ENCODE measurements around the gene DNAH17. TPM values are rescaled to one million over a fixed set of nuclear protein-coding genes. Genes with fewer than 3 reads are reported as not detected.

DNAH17 gene
- total RNA-seq, 1 experiment from 2014 or later: 0.13 TPM

- Mint-ChIP-seq H3K4me1 (peaks cover 12 to 15% of the 10 kb centered on the region in 2 experiments), H3K4me3 (no peak overlapping the region), H3K27ac (0 out of 7 replicates have a peak overlapping the region, but pooled peaks of 1 of the 3 experiments have one; percentile 44), H3K27me3 (ENCODE audit: low read depth) (peaks cover 7% of the 10 kb centered on the region), H3K36me3 (ENCODE audit: insufficient read depth in 1 of 3, low read depth in 3 of 3) (no peaks in the 10 kb centered on the region), H3K9me3 (no peaks in the 10 kb centered on the region)
- Histone ChIP-seq H2AK5ac (ENCODE audit: insufficient read length, low read length) (no peak overlapping the region), H4K5ac (ENCODE audit: insufficient read length, low read depth, low read length) (no peak overlapping the region), H4K20me1 (ENCODE audit: control insufficient read depth, insufficient read depth, insufficient read length) (no peaks in the 10 kb centered on the region), H3K79me2 (ENCODE audit: insufficient read depth, low read length) (no peaks in the 10 kb centered on the region), H3T11ph (ENCODE audit: low read length) (no peak overlapping the region), H3K14ac (ENCODE audit: insufficient read depth, low read length) (no peak overlapping the region), H3K9me3 (ENCODE audit: control insufficient read depth, low read depth, low read length) (no peaks in the 10 kb centered on the region), H3K4ac (ENCODE audit: low read depth, low read length) (no peak overlapping the region), H4K91ac (ENCODE audit: insufficient read length, low read depth, low read length) (no peak overlapping the region), H3K27ac (ENCODE audit: insufficient read length, low read depth, low read length) (no peak overlapping the region), H2BK120ac (ENCODE audit: low read depth, low read length, poor library complexity, severe bottlenecking) (no peak overlapping the region), H3K79me1 (ENCODE audit: insufficient read depth, low read depth, low read length, poor library complexity, severe bottlenecking) (no peaks in the 10 kb centered on the region), H3K4me1 (ENCODE audit: insufficient read depth, low read length) (peaks cover 4% of the 10 kb centered on the region), H3K56ac (ENCODE audit: insufficient read length, low read depth, low read length) (no peak overlapping the region), H3K9ac (ENCODE audit: extremely low read depth, insufficient read length, low read length) (no peak overlapping the region), H3K18ac (ENCODE audit: insufficient read length, low read depth, low read length) (no peak overlapping the region), H4K8ac (replicated peaks; ENCODE audit: insufficient read length, low read depth, low read length) (no peak overlapping the region), H3K23ac (ENCODE audit: insufficient read length, low read depth, low read length) (no peak overlapping the region), H2BK15ac (ENCODE audit: low read depth, low read length) (no peak overlapping the region), H3K27me3 (ENCODE audit: insufficient read depth, low read length) (no peaks in the 10 kb centered on the region), H3K4me2 (ENCODE audit: insufficient read depth, insufficient read length, low read length) (no peak overlapping the region), H2BK5ac (ENCODE audit: insufficient read length, low read length) (no peak overlapping the region), H2BK20ac (ENCODE audit: low read depth, low read length, poor library complexity, severe bottlenecking) (no peak overlapping the region), H3K23me2 (ENCODE audit: insufficient read length, low read depth, low read length, poor library complexity, severe bottlenecking) (no peaks in the 10 kb centered on the region), H2BK12ac (ENCODE audit: insufficient read length, low read depth, low read length) (no peak overlapping the region), H2AFZ (ENCODE audit: low read length) (no peak overlapping the region)
- no CpG with 5 or more reads among the region's 21 CpGs for WGBS (ENCODE audit: extremely low coverage, insufficient read length, low lambda C conversion rate)
- TF ChIP-seq CTCF (conservative IDR thresholded peaks at IDR 0.05): no peak
- DNase-seq: no peak
These were observed 77.3 kb downstream of the DNAH17 start for GRCh38 chr17:78499715-78500540.

Measured in H9 (cell line).